H1 (cell line): Measurements from ENCODE around the gene SH2D1B. TPM values are rescaled to one million over a fixed set of nuclear protein-coding genes. Genes with fewer than 3 reads are reported as not detected.

Source experiments
- CTCF ChIA-PET: fragments of 300-600 bp; sonication (Branson Sonifier 250); formaldehyde crosslinking; loops from one replicate; lab custom pipeline; 2021; ENCODE audit not compliant: partially characterized antibody; lab: Charles Lee
- POLR2A ChIA-PET: fragments of 300-600 bp; sonication (Branson Sonifier 250); formaldehyde crosslinking; loops from one replicate; lab custom pipeline; 2021; ENCODE audit warnings: inconsistent platforms; ENCODE audit not compliant: partially characterized antibody; lab: Charles Lee
- DNase-seq, 2 experiments: peaks; one replicate each; pipeline versions ENCODE4 v3.0.0 to v3.0.0-alpha.2; 2010 to 2022; ENCODE audit warnings: low spot score in 2 of 2, low read depth in 1 of 2, mixed read lengths in 1 of 2
- FAIRE-seq: peaks from 2 replicates; lab custom pipeline; 2011; peaks lifted over from hg19 to GRCh38; lab: Jason Lieb, UNC
- H2AFZ ChIP-seq: 2 replicates; pipeline ENCODE4 v1.8.1; 2012; ENCODE audit warnings: low read length, inconsistent platforms
- H2AK5ac ChIP-seq: 2 replicates; pipeline ENCODE4 v1.6.1; 2013; ENCODE audit warnings: low read depth, low read length
- H2BK120ac ChIP-seq: replicated peaks from 2 replicates; pipeline ENCODE3; 2013; ENCODE audit warnings: low read depth, low read length, inconsistent platforms
- H2BK12ac ChIP-seq: 2 replicates; pipeline ENCODE4 v1.6.1; 2013; ENCODE audit warnings: low read depth, low read length
- H2BK15ac ChIP-seq: 2 replicates; pipeline ENCODE4 v1.6.1; 2013; ENCODE audit warnings: low read length
- H2BK20ac ChIP-seq: 2 replicates; pipeline ENCODE4 v1.6.1; 2013; ENCODE audit warnings: low read length
- H2BK5ac ChIP-seq: 2 replicates; pipeline ENCODE4 v1.6.1; 2013; ENCODE audit warnings: low read depth, low read length
- H3K14ac ChIP-seq: 2 replicates; pipeline ENCODE4 v1.6.1; 2013; ENCODE audit warnings: inconsistent platforms; ENCODE audit not compliant: insufficient read length
- H3K18ac ChIP-seq: 2 replicates; pipeline ENCODE4 v1.6.1; 2013; ENCODE audit warnings: low read length; ENCODE audit errors: extremely low read depth
- H3K23ac ChIP-seq: 2 replicates; pipeline ENCODE4 v1.6.1; 2013; ENCODE audit warnings: inconsistent platforms; ENCODE audit not compliant: insufficient read length
- H3K23me2 ChIP-seq: 2 replicates; pipeline ENCODE4 v1.6.1; 2013; ENCODE audit warnings: low read depth, low read length
- H3K27ac ChIP-seq: 2 replicates; pipeline ENCODE4 v1.6.1; 2011; ENCODE audit warnings: low read depth, low read length, inconsistent platforms
- H3K27me3 ChIP-seq, 4 experiments: replicated peaks in 1 of 4; 1 replicate in 1 of 4; 2 replicates in 3 of 4; pipeline versions ENCODE4 v1.6.1 to v1.8.1; 2011 to 2013; ENCODE audit warnings: low read length in 3 of 4, mild to moderate bottlenecking in 3 of 4, inconsistent platforms in 2 of 4, mixed read lengths in 2 of 4, moderate library complexity in 1 of 4; ENCODE audit not compliant: control insufficient read depth in 3 of 4, insufficient read depth in 3 of 4; ENCODE audit errors: extremely low read depth in 1 of 4
- H3K36me3 ChIP-seq, 4 experiments: 2 replicates each; pipeline versions ENCODE4 v1.6.1 to v1.8.1; 2011 to 2013; ENCODE audit warnings: mild to moderate bottlenecking in 4 of 4, low read length in 3 of 4, moderate library complexity in 2 of 4, control low read depth in 1 of 4, inconsistent platforms in 1 of 4; ENCODE audit not compliant: insufficient read depth in 4 of 4, control insufficient read depth in 2 of 4
- H3K4ac ChIP-seq: replicated peaks from 2 replicates; pipeline ENCODE3; 2013; ENCODE audit warnings: low read length, low read depth, mixed read lengths, inconsistent platforms; ENCODE audit not compliant: insufficient read length
- H3K4me1 ChIP-seq, 4 experiments: replicated peaks in 1 of 4; 1 replicate in 1 of 4; 2 replicates in 3 of 4; pipeline versions ENCODE4 v1.6.1 to v1.8.1; 2011 to 2013; ENCODE audit warnings: low read length in 3 of 4, inconsistent platforms in 2 of 4, mixed read lengths in 1 of 4; ENCODE audit not compliant: insufficient read depth in 4 of 4, control insufficient read depth in 3 of 4
- H3K4me2 ChIP-seq, 2 experiments: 2 replicates each; pipeline versions ENCODE4 v1.6.1 to v1.8.1; 2011 to 2013; ENCODE audit warnings: low read depth in 2 of 2, low read length in 2 of 2, control low read depth in 1 of 2, inconsistent platforms in 1 of 2, mild to moderate bottlenecking in 1 of 2; ENCODE audit not compliant: insufficient read depth in 1 of 2
- H3K4me3 ChIP-seq, 4 experiments: fragments of 200-600, 300-600 bp in 1 of 4; sonication (generic), shearing (Covaris generic), sonication (Bioruptor Twin) in 1 of 4; 2 replicates each; pipeline versions ENCODE4 v1.5.1 to v1.8.1; 2011 to 2016; ENCODE audit warnings: low read length in 4 of 4, low read depth in 3 of 4, control low read depth in 2 of 4, inconsistent platforms in 2 of 4, mild to moderate bottlenecking in 2 of 4, mixed read lengths in 1 of 4, moderate library complexity in 1 of 4; ENCODE audit not compliant: insufficient read depth in 2 of 4; ENCODE audit errors: extremely low read depth in 1 of 4
- H3K56ac ChIP-seq: replicated peaks from 2 replicates; pipeline ENCODE3; 2013; ENCODE audit warnings: low read depth, mild to moderate bottlenecking, mixed read lengths, low read length, inconsistent platforms; ENCODE audit not compliant: insufficient read length
- H3K79me1 ChIP-seq: 2 replicates; pipeline ENCODE4 v1.6.1; 2013; ENCODE audit warnings: low read depth, low read length, control low read depth
- H3K79me2 ChIP-seq, 2 experiments: 2 replicates each; pipeline versions ENCODE4 v1.6.1 to v1.8.1; 2012 to 2013; ENCODE audit warnings: low read length in 2 of 2, mild to moderate bottlenecking in 2 of 2, inconsistent platforms in 1 of 2; ENCODE audit not compliant: insufficient read depth in 2 of 2, control insufficient read depth in 1 of 2
- H3K9ac ChIP-seq, 4 experiments: replicated peaks in 1 of 4; 1 replicate in 1 of 4; 2 replicates in 3 of 4; pipeline versions ENCODE4 v1.6.1 to v1.8.1; 2011 to 2013; ENCODE audit warnings: low read depth in 3 of 4, low read length in 3 of 4, control low read depth in 2 of 4, mild to moderate bottlenecking in 2 of 4, moderate library complexity in 2 of 4, inconsistent platforms in 1 of 4; ENCODE audit errors: extremely low read depth in 1 of 4
- H3K9me3 ChIP-seq, 2 experiments: 2 replicates each; pipeline versions ENCODE4 v1.6.1 to v1.8.1; 2012 to 2013; ENCODE audit warnings: mild to moderate bottlenecking in 2 of 2, moderate library complexity in 2 of 2, control low read depth in 1 of 2, inconsistent platforms in 1 of 2, low read depth in 1 of 2, low read length in 1 of 2, mixed read lengths in 1 of 2; ENCODE audit not compliant: insufficient read depth in 2 of 2
- H4K20me1 ChIP-seq, 2 experiments: replicated peaks in 1 of 2; 2 replicates each; pipeline versions ENCODE3 to v1.8.1; 2011 to 2013; ENCODE audit warnings: inconsistent platforms in 2 of 2, low read length in 2 of 2, mild to moderate bottlenecking in 1 of 2; ENCODE audit not compliant: insufficient read depth in 2 of 2, control insufficient read depth in 1 of 2
- H4K5ac ChIP-seq: 2 replicates; pipeline ENCODE4 v1.6.1; 2013; ENCODE audit warnings: low read length, low read depth, mixed read lengths, inconsistent platforms; ENCODE audit not compliant: insufficient read length
- H4K8ac ChIP-seq: 2 replicates; pipeline ENCODE4 v1.8.0; 2013; ENCODE audit warnings: mild to moderate bottlenecking, moderate library complexity, low read length, inconsistent platforms; ENCODE audit not compliant: insufficient read depth; ENCODE audit errors: extremely low read depth
- H4K91ac ChIP-seq: replicated peaks from 2 replicates; pipeline ENCODE3; 2013; ENCODE audit warnings: low read length, mixed read lengths, inconsistent platforms; ENCODE audit not compliant: insufficient read length
- BRCA1 ChIP-seq: IDR thresholded peaks from 2 replicates; pipeline ENCODE4 v1.6.1; 2012; ENCODE audit warnings: low read depth, low read length, improper control_type of control experiment
- CREB1 ChIP-seq: IDR thresholded peaks from 2 replicates; pipeline ENCODE4 v1.6.1; 2012; ENCODE audit warnings: inconsistent platforms
- EP300 ChIP-seq, 2 experiments: IDR thresholded peaks; 1 replicate in 1 of 2; 2 replicates in 1 of 2; pipeline ENCODE4 v1.6.1; 2011 to 2012; ENCODE audit warnings: low read depth in 2 of 2, low read length in 2 of 2, mild to moderate bottlenecking in 2 of 2, borderline replicate concordance in 1 of 2, inconsistent platforms in 1 of 2, moderate library complexity in 1 of 2
- GABPA ChIP-seq: IDR thresholded peaks from 2 replicates; pipeline ENCODE4 v1.6.1; 2011; ENCODE audit warnings: mild to moderate bottlenecking, low read length, moderate library complexity, borderline replicate concordance; ENCODE audit not compliant: insufficient read depth
- RNF2 ChIP-seq: fragments of 200-900, 300-1000 bp; sonication (generic); IDR thresholded peaks from 2 replicates; pipeline ENCODE4 v1.7.1; 2016; ENCODE audit warnings: borderline replicate concordance, low read depth, mild to moderate bottlenecking, antibody characterized with exemption, low read length; ENCODE audit not compliant: poor library complexity, severe bottlenecking; ENCODE audit errors: missing control alignments
- RXRA ChIP-seq: IDR thresholded peaks from 2 replicates; pipeline ENCODE4 v1.6.1; 2011; ENCODE audit warnings: low read depth, mild to moderate bottlenecking, low read length, moderate library complexity; ENCODE audit not compliant: insufficient read depth
- SIX5 ChIP-seq: IDR thresholded peaks from 2 replicates; pipeline ENCODE4 v1.6.1; 2011; ENCODE audit warnings: mild to moderate bottlenecking, low read depth, low read length
- TBP ChIP-seq: IDR thresholded peaks from 2 replicates; pipeline ENCODE4 v1.6.1; 2011; ENCODE audit warnings: low read depth, low read length, improper control_type of control experiment
- TCF12 ChIP-seq: IDR thresholded peaks from 2 replicates; pipeline ENCODE4 v1.6.1; 2011; ENCODE audit warnings: low read depth, mild to moderate bottlenecking, low read length
- WGBS, 2 experiments: shearing (Covaris generic) in 1 of 2; methylation state at CpG; one replicate each; pipeline versions ENCODE4 v1.1.6 to v1.1.7; 2013 to 2015; ENCODE audit warnings: low lambda C conversion rate in 2 of 2, mixed read lengths in 2 of 2, inconsistent platforms in 1 of 2, low coverage in 1 of 2, missing lambda C conversion rate in 1 of 2; ENCODE audit not compliant: insufficient replicate concordance in 2 of 2, insufficient coverage in 1 of 2, insufficient read length in 1 of 2; ENCODE audit errors: extremely low coverage in 1 of 2, missing lambda C conversion rate in 1 of 2; 5-methylcytosine and 5-hydroxymethylcytosine counted together
- polyA plus RNA-seq, 7 experiments: library from polyadenylated mRNA; depleted of rRNA in 3 of 7; stranded (reverse) in 5 of 7; unstranded in 2 of 7; fragments of >200 nt in 5 of 7; fragments of 200-250 nt in 2 of 7; gene quantifications; 1 replicate in 5 of 7; 2 replicates in 1 of 7; 4 replicates in 1 of 7; pipeline versions ENCODE4 v1.2.1 to v1.2.3, GENCODE V29; 2011 to 2013; ENCODE audit warnings: missing spikeins in 2 of 7, mixed read lengths in 2 of 7
- total RNA-seq: library from RNA; stranded (reverse); fragmentation: NEBNext Ultra II Directional; extraction: Animal tissue kit (Norgen Biotek cat#: 25700); gene quantifications from 2 replicates; pipeline ENCODE4 v1.2.1, GENCODE V29; 2021
- TF ChIP-seq, protein P1 (sequence below): IDR thresholded peaks from 2 replicates; pipeline ENCODE4 v1.6.1; 2012; ENCODE audit warnings: inconsistent platforms
- TF ChIP-seq, protein P2 (sequence below), 3 experiments: IDR thresholded peaks; 1 replicate in 2 of 3; 2 replicates in 1 of 3; pipeline versions ENCODE4 v1.5.1 to v1.6.1; 2011; ENCODE audit warnings: low read length in 3 of 3, mild to moderate bottlenecking in 3 of 3, inconsistent platforms in 2 of 3, low read depth in 1 of 3, moderate library complexity in 1 of 3; ENCODE audit not compliant: insufficient read depth in 1 of 3; ENCODE audit errors: control extremely low read depth in 1 of 3

The SH2D1B gene
- total and polyA plus RNA-seq, 2 of the 8 experiments (the other 6 are each of a cell fraction or from before 2014, with no cell fraction given): not detected

DNA sequence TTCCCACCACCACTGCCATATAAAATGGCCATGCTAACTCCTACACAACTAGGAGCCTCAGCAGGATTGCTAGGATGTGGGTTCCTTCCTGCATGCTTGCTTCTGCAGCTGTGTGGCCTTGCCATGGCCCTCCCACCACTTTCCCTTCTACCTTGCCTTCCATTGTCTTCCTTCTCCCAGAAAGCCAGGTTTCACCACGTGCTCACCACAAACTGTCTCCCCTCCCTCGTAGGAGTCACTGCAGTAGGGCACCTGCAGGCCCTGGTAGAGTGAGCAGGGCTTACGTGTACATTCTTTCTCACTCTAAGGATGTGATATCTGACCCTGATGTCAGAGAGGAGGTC is 26.7 kb downstream of the SH2D1B start:
- Histone ChIP-seq H2BK120ac (no peak overlapping the region), H2BK5ac (no peak overlapping the region), H2AFZ (no peak overlapping the region), H4K8ac (no peak overlapping the region), H4K91ac (peak overlapping the region; percentile 46), H3K36me3 (peaks cover 0 to 5% (median 2%) of the 10 kb centered on the region in 4 experiments; a peak in 1 of 8 replicates), H3K4me3 (no peak overlapping the region), H3K4ac (no peak overlapping the region), H3K4me2 (no peak overlapping the region), H2BK20ac (no peak overlapping the region), H3K27ac (no peak overlapping the region), H3K27me3 (no peaks in the 10 kb centered on the region), H3K18ac (no peak overlapping the region), H3K14ac (no peak overlapping the region), H4K5ac (no peak overlapping the region), H4K20me1 (no peaks in the 10 kb centered on the region), H3K9me3 (no peaks in the 10 kb centered on the region), H2BK15ac (no peak overlapping the region), H3K56ac (no peak overlapping the region), H3K23ac (no peak overlapping the region), H2AK5ac (no peak overlapping the region), H2BK12ac (no peak overlapping the region), H3K9ac (no peak overlapping the region), H3K23me2 (no peaks in the 10 kb centered on the region), H3K79me2 (no peaks in the 10 kb centered on the region), H3K4me1 (peaks cover 0 to 2% (median under 1%) of the 10 kb centered on the region in 4 experiments; a peak in 3 of 7 replicates), H3K79me1 (no peaks in the 10 kb centered on the region)
- DNase-seq (no peak), FAIRE-seq (no peak)
- CTCF ChIA-PET: interaction anchor here (1.2 to 8.1 kb wide), 4 partner anchors 11 to 200 kb away, joined by 3 to 44 read pairs (median 5); no protein-coding TSS in a partner anchor
- POLR2A ChIA-PET: no interaction called here
- WGBS, 2 experiments: 90% methylated on average over 3 of the region's 3 CpGs; no CpG with 5 or more reads in 1 of the 2 experiments
- TF ChIP-seq BRCA1 (no peak), TBP (no peak), GABPA (no peak), SIX5 (no peak), RXRA (no peak), RNF2 (no peak), CREB1 (no peak), TCF12 (no peak), EP300 (IDR thresholded peaks at IDR 0.05; ENCODE audit: borderline replicate concordance in 1 of 2, low read depth in 2 of 2, low read length in 2 of 2) (no peak)
- TF ChIP-seq, protein P1, sequence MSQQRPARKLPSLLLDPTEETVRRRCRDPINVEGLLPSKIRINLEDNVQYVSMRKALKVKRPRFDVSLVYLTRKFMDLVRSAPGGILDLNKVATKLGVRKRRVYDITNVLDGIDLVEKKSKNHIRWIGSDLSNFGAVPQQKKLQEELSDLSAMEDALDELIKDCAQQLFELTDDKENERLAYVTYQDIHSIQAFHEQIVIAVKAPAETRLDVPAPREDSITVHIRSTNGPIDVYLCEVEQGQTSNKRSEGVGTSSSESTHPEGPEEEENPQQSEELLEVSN: no peak
- TF ChIP-seq, protein P2, sequence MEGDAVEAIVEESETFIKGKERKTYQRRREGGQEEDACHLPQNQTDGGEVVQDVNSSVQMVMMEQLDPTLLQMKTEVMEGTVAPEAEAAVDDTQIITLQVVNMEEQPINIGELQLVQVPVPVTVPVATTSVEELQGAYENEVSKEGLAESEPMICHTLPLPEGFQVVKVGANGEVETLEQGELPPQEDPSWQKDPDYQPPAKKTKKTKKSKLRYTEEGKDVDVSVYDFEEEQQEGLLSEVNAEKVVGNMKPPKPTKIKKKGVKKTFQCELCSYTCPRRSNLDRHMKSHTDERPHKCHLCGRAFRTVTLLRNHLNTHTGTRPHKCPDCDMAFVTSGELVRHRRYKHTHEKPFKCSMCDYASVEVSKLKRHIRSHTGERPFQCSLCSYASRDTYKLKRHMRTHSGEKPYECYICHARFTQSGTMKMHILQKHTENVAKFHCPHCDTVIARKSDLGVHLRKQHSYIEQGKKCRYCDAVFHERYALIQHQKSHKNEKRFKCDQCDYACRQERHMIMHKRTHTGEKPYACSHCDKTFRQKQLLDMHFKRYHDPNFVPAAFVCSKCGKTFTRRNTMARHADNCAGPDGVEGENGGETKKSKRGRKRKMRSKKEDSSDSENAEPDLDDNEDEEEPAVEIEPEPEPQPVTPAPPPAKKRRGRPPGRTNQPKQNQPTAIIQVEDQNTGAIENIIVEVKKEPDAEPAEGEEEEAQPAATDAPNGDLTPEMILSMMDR (IDR thresholded peaks at IDR 0.05; ENCODE audit: control extremely low read depth in 1 of 3, insufficient read depth in 1 of 3, low read depth in 1 of 3, low read length in 3 of 3): no peak
